ENCODE results near the gene ZSCAN20. TPM values are rescaled to one million over a fixed set of nuclear protein-coding genes. Genes with fewer than 3 reads are reported as not detected.
"Not testable (repeated sequence)": the region's sequence is repeated elsewhere in the genome, so short reads cannot be mapped to it uniquely, and the experiment has no call there.

The ZSCAN20 gene
- total RNA-seq, 4 donors from 2014 or later, result 2.4 to 16.0 (median 5.2) TPM

GRCh38 chr1:33507661-33508060 lies 35.2 kb downstream of the ZSCAN20 start:
- TF ChIP-seq CTCF (IDR thresholded peaks at IDR 0.05) (no peak), POLR2A (IDR thresholded peaks at IDR 0.05) (no peak)
- Histone ChIP-seq H3K36me3 (no peaks in the 10 kb centered on the region), H3K9me3 (no peaks in the 10 kb centered on the region), H3K27me3 (no peaks in the 10 kb centered on the region), H3K4me3 (no peak overlapping the region), H3K4me1 (no peaks in the 10 kb centered on the region), H3K27ac (no peak overlapping the region)
- intact Hi-C loops (cut with DNase I; ENCODE audit: low total_unique reads), result no loop called here
- DNase-seq, result no peak

GRCh38 chr1:33508151-33508550 lies 35.7 kb downstream of the ZSCAN20 start:
- TF ChIP-seq POLR2A (IDR thresholded peaks at IDR 0.05), result no peak
- no peak for TF ChIP-seq CTCF (IDR thresholded peaks at IDR 0.05)
- Histone ChIP-seq H3K4me3 (no peak overlapping the region), H3K27ac (no peak overlapping the region), H3K27me3 (no peaks in the 10 kb centered on the region), H3K9me3 (no peaks in the 10 kb centered on the region), H3K36me3 (no peaks in the 10 kb centered on the region), H3K4me1 (no peaks in the 10 kb centered on the region)
- DNase-seq, result no peak
- intact Hi-C loops (cut with DNase I; ENCODE audit: low total_unique reads), result no loop called here

GRCh38 chr1:33509276-33509675 lies 36.8 kb downstream of the ZSCAN20 start:
- H3K27ac ChIP-seq; H3K9me3 ChIP-seq; H3K4me3 ChIP-seq; DNase-seq; H3K36me3 ChIP-seq; intact Hi-C loops (cut with DNase I; ENCODE audit: low total_unique reads); H3K4me1 ChIP-seq; H3K27me3 ChIP-seq: not testable (repeated sequence)

- Histone ChIP-seq H3K27me3 (no peaks in the 10 kb centered on the region), H3K4me1 (no peaks in the 10 kb centered on the region), H3K36me3 (no peaks in the 10 kb centered on the region), H3K9me3 (no peaks in the 10 kb centered on the region), H3K27ac (no peak overlapping the region), H3K4me3 (no peak overlapping the region)
- intact Hi-C loops (cut with DNase I; ENCODE audit: low total_unique reads), result no loop called here
- DNase-seq, result no peak
- no peak for TF ChIP-seq POLR2A (IDR thresholded peaks at IDR 0.05)
- TF ChIP-seq CTCF (IDR thresholded peaks at IDR 0.05), result no peak
These were observed 40.0 kb downstream of the ZSCAN20 start for GRCh38 chr1:33512226-33513011.

GRCh38 chr1:33515112-33515511 lies 42.7 kb downstream of the ZSCAN20 start:
- Histone ChIP-seq H3K4me3 (no peak overlapping the region), H3K36me3 (no peaks in the 10 kb centered on the region), H3K27me3 (no peaks in the 10 kb centered on the region), H3K27ac (no peak overlapping the region), H3K4me1 (no peaks in the 10 kb centered on the region), H3K9me3 (no peaks in the 10 kb centered on the region)
- TF ChIP-seq POLR2A (IDR thresholded peaks at IDR 0.05) (no peak), CTCF (IDR thresholded peaks at IDR 0.05) (no peak)
- no peak for DNase-seq
- intact Hi-C loops (cut with DNase I; ENCODE audit: low total_unique reads), result no loop called here

Data from uterus (tissue), 4 donors.